Cardiac fibroblast (primary cell): ENCODE results near the gene P2RX3.
A peak's percentile ranks its signal among the peaks of the same experiment; 100 is the strongest.

Experiments
- DNase-seq, 2 donors: peaks; one replicate each; pipeline versions ENCODE4 v3.0.0 to v3.0.0-alpha.2; 2010; ENCODE audit warnings: low read depth in 2 of 2
- H3K4me3 ChIP-seq, 2 donors: replicated peaks in 1 of 2; 1 replicate in 1 of 2; 2 replicates in 1 of 2; pipeline ENCODE4 v1.5.1; 2011; ENCODE audit warnings: low read depth in 2 of 2, low read length in 2 of 2, mild to moderate bottlenecking in 2 of 2, moderate library complexity in 1 of 2
- TF ChIP-seq, protein P1 (sequence below): IDR thresholded peaks from one replicate; pipeline ENCODE4 v1.5.1; 2011; ENCODE audit warnings: low read depth, mild to moderate bottlenecking, low read length, inconsistent platforms

The P2RX3 gene

GRCh38 chr11:57410287-57410686 is 72.1 kb downstream of the P2RX3 start:
- peak; percentile 64 to 71 for DNase-seq
- TF ChIP-seq, protein P1, sequence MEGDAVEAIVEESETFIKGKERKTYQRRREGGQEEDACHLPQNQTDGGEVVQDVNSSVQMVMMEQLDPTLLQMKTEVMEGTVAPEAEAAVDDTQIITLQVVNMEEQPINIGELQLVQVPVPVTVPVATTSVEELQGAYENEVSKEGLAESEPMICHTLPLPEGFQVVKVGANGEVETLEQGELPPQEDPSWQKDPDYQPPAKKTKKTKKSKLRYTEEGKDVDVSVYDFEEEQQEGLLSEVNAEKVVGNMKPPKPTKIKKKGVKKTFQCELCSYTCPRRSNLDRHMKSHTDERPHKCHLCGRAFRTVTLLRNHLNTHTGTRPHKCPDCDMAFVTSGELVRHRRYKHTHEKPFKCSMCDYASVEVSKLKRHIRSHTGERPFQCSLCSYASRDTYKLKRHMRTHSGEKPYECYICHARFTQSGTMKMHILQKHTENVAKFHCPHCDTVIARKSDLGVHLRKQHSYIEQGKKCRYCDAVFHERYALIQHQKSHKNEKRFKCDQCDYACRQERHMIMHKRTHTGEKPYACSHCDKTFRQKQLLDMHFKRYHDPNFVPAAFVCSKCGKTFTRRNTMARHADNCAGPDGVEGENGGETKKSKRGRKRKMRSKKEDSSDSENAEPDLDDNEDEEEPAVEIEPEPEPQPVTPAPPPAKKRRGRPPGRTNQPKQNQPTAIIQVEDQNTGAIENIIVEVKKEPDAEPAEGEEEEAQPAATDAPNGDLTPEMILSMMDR, result no peak
- no peak overlapping the region for H3K4me3 ChIP-seq

- no peak for DNase-seq
- H3K4me3 ChIP-seq, result no peak overlapping the region
- TF ChIP-seq, protein P1, result no peak
Measured at GRCh38 chr11:57413681-57414080, 75.5 kb downstream of the P2RX3 start.

DNA sequence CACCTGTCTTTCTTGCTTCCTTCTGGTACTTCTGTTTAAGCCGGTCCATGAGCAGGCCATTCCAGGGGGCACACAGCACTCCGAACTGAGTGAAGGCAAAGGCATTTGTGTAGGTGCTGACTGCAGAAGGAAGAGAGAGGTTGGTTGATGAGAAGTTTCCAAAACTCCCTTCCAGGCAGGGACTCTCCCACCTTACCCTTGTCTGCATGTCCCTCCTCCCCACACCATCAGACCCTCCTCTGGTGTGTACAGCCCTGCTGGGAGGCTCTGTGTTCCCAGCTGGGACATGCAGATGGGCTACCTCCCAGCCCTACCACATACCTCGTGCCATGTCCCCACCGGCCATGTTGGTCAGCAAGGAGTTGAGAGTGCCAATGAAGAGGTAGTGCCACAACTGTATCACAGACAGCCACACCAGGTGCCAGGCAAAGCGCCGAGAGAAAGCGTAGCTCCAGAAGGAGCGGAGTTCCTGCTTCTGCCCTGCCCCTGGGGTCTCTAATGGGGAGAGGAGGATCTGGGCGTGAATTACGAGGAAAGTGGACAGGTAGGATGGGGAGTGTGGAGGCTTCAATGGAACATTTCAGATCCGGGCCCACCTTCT is 76.6 kb downstream of the P2RX3 start:
- TF ChIP-seq, protein P1, result no peak

GRCh38 chr11:57416436-57416835 is 78.3 kb downstream of the P2RX3 start:
- no peak for DNase-seq
- TF ChIP-seq, protein P1, result no peak
- no peak overlapping the region for H3K4me3 ChIP-seq

More for the DNA sequence above, 76.6 kb downstream of the P2RX3 start:
- H3K4me3 ChIP-seq, result no peak overlapping the region
- DNase-seq, result no peak

GRCh38 chr11:57417056-57417455 is 78.9 kb downstream of the P2RX3 start:
- H3K4me3 ChIP-seq, result no peak overlapping the region
- DNase-seq, result peak; percentile 63 to 89
- TF ChIP-seq, protein P1, result no peak

DNA sequence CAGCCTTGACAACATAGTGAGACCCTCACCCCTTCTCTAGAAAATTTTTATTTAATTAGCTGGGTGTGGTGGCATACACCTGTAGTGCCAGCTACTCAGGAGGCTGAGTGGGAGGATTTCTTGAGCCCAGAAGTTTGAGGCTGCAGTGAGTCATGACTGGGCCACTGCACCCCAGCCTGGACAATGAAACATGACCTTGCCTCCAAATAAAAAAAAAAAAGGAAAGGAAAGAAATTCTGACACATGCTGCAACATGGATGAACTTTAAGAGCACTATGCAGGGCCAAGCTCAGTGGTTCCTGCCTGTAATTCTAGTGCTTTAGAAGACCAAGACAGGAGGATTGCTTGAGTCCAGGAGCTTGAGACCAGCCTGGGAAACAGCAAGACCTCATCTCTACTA is 80.0 kb downstream of the P2RX3 start:
- DNase-seq, result no peak
- H3K4me3 ChIP-seq, result no peak overlapping the region
- TF ChIP-seq, protein P1, result no peak

DNA sequence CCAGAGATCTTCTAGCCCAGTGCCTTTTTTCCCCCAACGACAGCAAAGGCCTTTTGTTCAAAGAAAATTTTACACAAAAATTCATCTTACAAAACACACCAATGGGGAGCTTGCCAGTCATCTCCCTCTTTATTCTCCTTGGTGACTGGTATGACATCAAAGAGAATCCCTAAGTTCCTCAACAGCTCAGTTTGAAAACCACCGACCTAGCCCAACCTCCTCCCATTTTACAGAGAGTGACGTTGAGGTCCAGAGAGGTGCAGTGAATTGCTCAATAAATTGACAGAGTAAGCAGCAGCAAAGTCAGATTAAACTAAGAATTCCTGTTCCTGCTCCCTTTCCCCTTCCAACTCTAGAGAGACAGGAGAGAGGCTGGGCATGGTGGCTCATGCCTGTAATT is 81.0 kb downstream of the P2RX3 start:
- no peak overlapping the region for H3K4me3 ChIP-seq
- no peak for DNase-seq
- TF ChIP-seq, protein P1, result no peak
